Testis (tissue), 3 donors: ENCODE measurements around the gene NIN. TPM values are rescaled to one million over a fixed set of nuclear protein-coding genes. Genes with fewer than 3 reads are reported as not detected.
A peak's percentile ranks its signal among the peaks of the same experiment; 100 is the strongest.

ENCODE experiments used
- DNase-seq: peaks from one replicate; pipeline ENCODE4 v3.0.0-alpha.2; 2019
- H3K27ac ChIP-seq, 2 donors: fragments of 200-600 bp; sonication (generic); one replicate each; pipeline ENCODE4 v1.5.1; 2019
- H3K27me3 ChIP-seq: fragments of 200-600 bp; sonication (generic); one replicate; pipeline ENCODE4 v1.5.1; 2019
- H3K36me3 ChIP-seq: fragments of 200-600 bp; sonication (generic); one replicate; pipeline ENCODE4 v1.5.1; 2017; ENCODE audit warnings: low read depth; ENCODE audit errors: missing control alignments
- H3K4me1 ChIP-seq: fragments of 200-600 bp; sonication (generic); one replicate; pipeline ENCODE4 v1.5.1; 2019
- H3K4me3 ChIP-seq, 2 donors: fragments of 200-600 bp; sonication (generic); one replicate each; pipeline ENCODE4 v1.5.1; 2017 to 2019
- H3K9me3 ChIP-seq: fragments of 200-600 bp; sonication (generic); one replicate; pipeline ENCODE4 v1.5.1; 2017
- CTCF ChIP-seq, 3 experiments: fragments of 450-650 bp in 2 of 3; fragments of 200-600 bp in 1 of 3; sonication (generic) in 1 of 3; IDR thresholded peaks; one replicate each; pipeline ENCODE4 v1.5.1; 2016 to 2019; ENCODE audit warnings: antibody characterized with exemption in 3 of 3, mild to moderate bottlenecking in 2 of 3, moderate library complexity in 1 of 3
- POLR2A ChIP-seq: fragments of 450-650 bp; IDR thresholded peaks from one replicate; pipeline ENCODE4 v1.6.1; 2017; ENCODE audit warnings: antibody characterized with exemption, mild to moderate bottlenecking, moderate library complexity
- WGBS, 2 donors: methylation state at CpG; one replicate each; pipeline ENCODE4 v1.1.5; 2018; 5-methylcytosine and 5-hydroxymethylcytosine counted together
- intact Hi-C: fragments of 100-400 bp; cut with DNase I; formaldehyde crosslinking; loops from one replicate; pipeline ENCODE4 v1.15.1; 2023; ENCODE audit warnings: low total_unique reads
- polyA plus RNA-seq: library from polyadenylated mRNA; stranded (reverse); fragments of 350-450 nt; fragmentation: Illumina TruSeq; extraction: RNeasy Lipid Tissue Mini Kit (QIAGEN cat#74804); gene quantifications from one replicate; pipeline ENCODE4 v1.2.3, GENCODE V29; 2014; ENCODE audit warnings: low read depth, low replicate concordance; ENCODE audit not compliant: insufficient read depth
- total RNA-seq, 2 donors: library from RNA; depleted of rRNA; stranded (reverse); fragments of >200 nt; gene quantifications; one replicate each; pipeline ENCODE4 v1.2.3, GENCODE V29; 2016

NIN gene
- total and polyA plus RNA-seq, 3 donors from 2014 or later, result 4.4 to 16.5 (median 9.3) TPM

GRCh38 chr14:50829489-50830043 lies 1.4 kb downstream of the NIN start:
- H3K27me3 ChIP-seq, result no peaks in the 10 kb centered on the region
- H3K27ac ChIP-seq, result no peak overlapping the region
- H3K4me1 ChIP-seq, result no peaks in the 10 kb centered on the region
- no peaks in the 10 kb centered on the region for H3K9me3 ChIP-seq
- H3K36me3 ChIP-seq, result no peaks in the 10 kb centered on the region
- WGBS, 2 donors, result 19 to 22% methylated on average over 14 of the region's 14 CpGs
- TF ChIP-seq CTCF (IDR thresholded peaks at IDR 0.05) (no peak), POLR2A (no peak)
- no peak for DNase-seq
- H3K4me3 ChIP-seq, result peak overlapping the region; percentile 70 to 80
- intact Hi-C loops, result no loop called here

GRCh38 chr14:50828721-50829488 lies 2.1 kb downstream of the NIN start:
- 53% methylated on average over 10 of the region's 10 CpGs for WGBS, 2 donors
- no peaks in the 10 kb centered on the region for H3K4me1 ChIP-seq
- no peak for TF ChIP-seq POLR2A
- TF ChIP-seq CTCF (IDR thresholded peaks at IDR 0.05), result no peak
- intact Hi-C loops, result no loop called here
- no peaks in the 10 kb centered on the region for H3K27me3 ChIP-seq
- no peaks in the 10 kb centered on the region for H3K9me3 ChIP-seq
- no peak overlapping the region for H3K4me3 ChIP-seq
- no peaks in the 10 kb centered on the region for H3K36me3 ChIP-seq
- no peak for DNase-seq
- no peak overlapping the region for H3K27ac ChIP-seq

GRCh38 chr14:50826681-50827080 lies 4.3 kb downstream of the NIN start:
- Histone ChIP-seq H3K4me1 (no peaks in the 10 kb centered on the region), H3K27me3 (no peaks in the 10 kb centered on the region), H3K27ac (no peak overlapping the region), H3K4me3 (no peak overlapping the region), H3K9me3 (no peaks in the 10 kb centered on the region), H3K36me3 (no peaks in the 10 kb centered on the region)
- intact Hi-C loops, result no loop called here
- 88 to 95% methylated on average over 8 of the region's 8 CpGs for WGBS, 2 donors
- TF ChIP-seq CTCF (IDR thresholded peaks at IDR 0.05), result no peak
- TF ChIP-seq POLR2A, result no peak
- no peak for DNase-seq

GRCh38 chr14:50825307-50825706 lies 5.7 kb downstream of the NIN start:
- WGBS, 2 donors, result 96 to 97% methylated on average over 1 of the region's 1 CpG
- intact Hi-C loops, result no loop called here

More at GRCh38 chr14:50825307-50825706, 5.7 kb downstream of the NIN start:
- no peak overlapping the region for H3K4me3 ChIP-seq
- H3K27me3 ChIP-seq, result no peaks in the 10 kb centered on the region
- H3K4me1 ChIP-seq, result no peaks in the 10 kb centered on the region
- H3K27ac ChIP-seq, result no peak overlapping the region
- no peaks in the 10 kb centered on the region for H3K9me3 ChIP-seq
- no peak for DNase-seq
- TF ChIP-seq POLR2A, result no peak
- no peak for TF ChIP-seq CTCF (IDR thresholded peaks at IDR 0.05)
- H3K36me3 ChIP-seq, result no peaks in the 10 kb centered on the region
